ENCODE measurements around the gene VPS33B. TPM values are rescaled to one million over a fixed set of nuclear protein-coding genes. Genes with fewer than 3 reads are reported as not detected.
A peak's percentile ranks its signal among the peaks of the same experiment; 100 is the strongest.
"Not testable (repeated sequence)": the region's sequence is repeated elsewhere in the genome, so short reads cannot be mapped to it uniquely, and the experiment has no call there.

VPS33B gene
- total and polyA plus RNA-seq, 2 donors: 5.8 to 11.8 TPM

DNA sequence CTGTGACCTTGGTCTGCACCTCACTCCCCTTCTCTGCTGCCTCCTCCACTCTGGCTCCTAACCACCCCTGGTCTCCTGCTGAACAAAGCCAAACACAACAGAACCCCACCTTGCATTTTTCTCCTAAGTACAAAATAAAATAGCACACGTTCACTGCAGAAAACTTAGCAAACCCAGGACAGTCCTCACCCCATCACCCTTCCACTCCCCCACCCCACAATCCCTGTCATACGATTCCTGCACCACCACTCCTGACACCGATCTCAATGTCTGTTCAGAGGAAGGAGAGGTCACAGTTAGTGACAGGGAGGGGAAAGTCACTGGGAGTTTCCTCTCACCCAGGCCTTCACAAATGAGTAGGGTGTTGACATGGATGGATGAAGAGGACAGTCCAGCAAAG is 4.2 kb downstream of the VPS33B start:
- DNase-seq (ENCODE audit: extremely low spot score): no peak
- WGBS: 66% methylated on average over 3 of the region's 3 CpGs
- no peak overlapping the region for H3K27ac ChIP-seq (ENCODE audit: low read depth)

DNA sequence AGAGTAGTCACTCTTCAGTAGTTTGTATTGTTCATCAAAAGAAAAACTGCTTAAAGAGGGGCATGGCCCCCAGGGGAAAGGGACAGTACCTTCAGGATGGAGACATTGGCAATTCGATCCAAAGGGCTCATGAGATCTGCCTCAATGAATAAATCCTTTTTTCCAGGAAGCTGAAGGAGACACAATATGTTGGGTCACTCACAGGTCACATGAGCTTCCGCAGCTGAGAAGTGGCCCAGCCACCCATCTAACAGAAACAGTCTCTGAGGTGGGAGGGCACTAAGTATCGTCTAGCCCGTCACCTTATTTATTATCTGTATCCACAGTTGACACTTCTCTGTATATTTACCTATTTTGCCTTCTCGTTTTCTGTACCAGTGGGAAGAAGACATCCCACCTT is 4.7 kb downstream of the VPS33B start:
- 79% methylated on average over 5 of the region's 5 CpGs for WGBS

More for the DNA sequence above, 4.2 kb downstream of the VPS33B start:
- no peaks in the 10 kb centered on the region for H3K4me1 ChIP-seq (ENCODE audit: insufficient read depth)
- no peaks in the 10 kb centered on the region for H3K36me3 ChIP-seq (ENCODE audit: insufficient read depth)
- no peak overlapping the region for H3K4me3 ChIP-seq (ENCODE audit: low read depth, low read length)

GRCh38 chr15:91013701-91014100 is 8.7 kb downstream of the VPS33B start:
- DNase-seq (ENCODE audit: extremely low spot score); H3K4me1 ChIP-seq (ENCODE audit: insufficient read depth); H3K36me3 ChIP-seq (ENCODE audit: insufficient read depth); H3K27ac ChIP-seq (ENCODE audit: low read depth); H3K4me3 ChIP-seq (ENCODE audit: low read depth, low read length): not testable (repeated sequence)
- 93% methylated on average over 10 of the region's 10 CpGs for WGBS

More for the DNA sequence above, 4.7 kb downstream of the VPS33B start:
- H3K4me3 ChIP-seq (ENCODE audit: low read depth, low read length): no peak overlapping the region
- H3K27ac ChIP-seq (ENCODE audit: low read depth): no peak overlapping the region
- no peaks in the 10 kb centered on the region for H3K4me1 ChIP-seq (ENCODE audit: insufficient read depth)
- H3K36me3 ChIP-seq (ENCODE audit: insufficient read depth): no peaks in the 10 kb centered on the region
- no peak for DNase-seq (ENCODE audit: extremely low spot score)

DNA sequence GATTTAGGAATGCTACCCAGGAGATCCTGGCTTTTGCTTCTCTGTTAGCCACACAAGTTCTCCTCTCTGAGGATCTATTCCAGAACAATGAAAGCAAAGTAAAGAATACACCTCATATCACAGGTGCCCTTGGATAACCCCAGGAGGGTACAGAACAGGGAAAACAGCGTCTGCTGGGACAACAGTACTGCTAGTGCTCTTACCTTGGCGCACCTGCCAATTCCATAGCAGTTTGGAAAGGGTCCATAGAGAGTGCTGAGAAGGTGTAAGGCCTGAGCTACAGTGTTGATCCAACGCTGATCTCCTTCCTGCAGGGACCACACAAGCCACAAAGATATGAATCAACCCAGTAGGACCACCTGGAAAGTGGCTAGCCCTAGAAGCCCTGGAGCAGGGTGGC is 15.1 kb downstream of the VPS33B start:
- H3K4me1 ChIP-seq (ENCODE audit: insufficient read depth): no peaks in the 10 kb centered on the region
- H3K36me3 ChIP-seq (ENCODE audit: insufficient read depth): peaks cover 10% of the 10 kb centered on the region
- no peak overlapping the region for H3K4me3 ChIP-seq (ENCODE audit: low read depth, low read length)
- no peak overlapping the region for H3K27ac ChIP-seq (ENCODE audit: low read depth)
- DNase-seq (ENCODE audit: extremely low spot score): no peak
- 94% methylated on average over 3 of the region's 3 CpGs for WGBS

DNA sequence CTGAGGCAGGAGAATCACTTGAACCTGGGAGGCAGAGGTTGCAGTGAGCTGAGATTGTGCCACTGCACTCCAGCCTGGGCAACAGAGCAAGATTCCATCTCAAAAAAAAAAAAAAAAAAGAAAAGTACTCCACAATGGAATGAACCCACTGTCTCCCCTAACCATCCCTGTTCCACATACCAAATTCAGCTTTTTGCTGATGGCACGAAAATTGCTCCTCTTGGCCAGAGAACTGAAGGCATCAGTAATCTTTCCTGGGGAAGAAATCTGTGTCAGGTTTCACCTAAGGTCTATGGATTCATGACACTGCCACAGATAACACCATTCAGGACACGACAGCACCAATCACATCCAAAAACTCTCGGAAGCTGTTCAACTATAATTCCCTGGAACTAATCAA is 21.2 kb downstream of the VPS33B start:
- H3K36me3 ChIP-seq (ENCODE audit: insufficient read depth): peaks cover 8% of the 10 kb centered on the region
- no peaks in the 10 kb centered on the region for H3K4me1 ChIP-seq (ENCODE audit: insufficient read depth)
- no peak overlapping the region for H3K27ac ChIP-seq (ENCODE audit: low read depth)
- WGBS: 92% methylated on average over 3 of the region's 3 CpGs
- H3K4me3 ChIP-seq (ENCODE audit: low read depth, low read length): no peak overlapping the region
- DNase-seq (ENCODE audit: extremely low spot score): no peak

DNA sequence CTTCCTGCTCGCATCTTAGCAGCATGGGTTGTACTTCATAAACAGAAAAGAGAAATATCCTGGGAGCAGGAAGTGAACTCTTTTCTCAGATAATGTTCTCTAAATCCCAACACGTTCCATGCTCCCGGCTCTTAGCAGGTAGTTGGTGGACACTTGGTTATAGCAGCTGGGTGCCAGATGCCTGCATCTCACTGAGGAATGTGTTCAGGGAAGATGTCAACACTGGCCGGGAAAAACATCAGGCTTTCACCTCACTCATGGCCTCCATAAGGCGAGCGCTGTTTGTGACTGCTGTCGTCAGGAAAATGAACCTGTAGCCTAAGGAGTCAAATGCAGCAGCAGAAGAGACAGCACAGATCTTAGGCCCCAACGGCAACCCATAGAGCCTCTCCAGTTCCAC is 23.7 kb downstream of the VPS33B start:
- WGBS: 83% methylated on average over 8 of the region's 8 CpGs

GRCh38 chr15:90994417-90995311 is 27.7 kb downstream of the VPS33B start, which contains the start of gene PRC1:
PRC1 (minus strand) TSS chr15:90994535; CDS start chr15:90994417, 118 bp downstream.
- DNase-seq (ENCODE audit: extremely low spot score): peak; percentile 92
- under 1% methylated on average over 75 of the region's 75 CpGs for WGBS
- Histone ChIP-seq H3K4me3 (ENCODE audit: low read depth, low read length) (peak within 1 kb of the TSS; percentile 83), H3K36me3 (ENCODE audit: insufficient read depth) (no peaks in the 10 kb centered on the region), H3K4me1 (ENCODE audit: insufficient read depth) (no peaks in the 10 kb centered on the region), H3K27ac (ENCODE audit: low read depth) (peak within 1 kb of the TSS; percentile 91)

More for the DNA sequence above, 23.7 kb downstream of the VPS33B start:
- DNase-seq (ENCODE audit: extremely low spot score): no peak
- Histone ChIP-seq H3K4me3 (ENCODE audit: low read depth, low read length) (no peak overlapping the region), H3K4me1 (ENCODE audit: insufficient read depth) (no peaks in the 10 kb centered on the region), H3K27ac (ENCODE audit: low read depth) (no peak overlapping the region), H3K36me3 (ENCODE audit: insufficient read depth) (peaks cover 4% of the 10 kb centered on the region)

DNA sequence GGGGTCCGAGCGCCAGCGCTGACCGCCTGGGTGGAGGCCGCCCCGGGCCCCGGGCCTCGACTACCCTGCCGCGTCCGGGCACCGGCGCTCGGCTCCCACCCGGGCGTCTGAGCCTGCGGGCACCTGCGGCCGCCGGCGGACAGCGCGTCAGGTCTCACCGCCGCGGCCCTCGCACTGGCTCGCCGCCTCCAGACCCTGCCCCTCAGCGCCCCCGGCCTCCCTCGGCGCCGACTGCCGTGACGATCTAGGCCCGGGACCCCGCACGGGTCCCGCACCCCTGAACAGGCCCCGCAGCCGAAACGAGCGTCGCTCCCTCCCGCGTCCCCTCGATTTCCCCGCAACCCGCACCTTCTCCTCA is 28.4 kb downstream of the VPS33B start:
- H3K36me3 ChIP-seq (ENCODE audit: insufficient read depth): no peaks in the 10 kb centered on the region
- peak overlapping the region; percentile 70 for H3K27ac ChIP-seq (ENCODE audit: low read depth)
- no peaks in the 10 kb centered on the region for H3K4me1 ChIP-seq (ENCODE audit: insufficient read depth)
- no peak for DNase-seq (ENCODE audit: extremely low spot score)
- under 1% methylated on average over 50 of the region's 50 CpGs for WGBS
- peak overlapping the region; percentile 83 for H3K4me3 ChIP-seq (ENCODE audit: low read depth, low read length)

GRCh38 chr15:90991587-90992285 is 30.7 kb downstream of the VPS33B start:
- Histone ChIP-seq H3K36me3 (ENCODE audit: insufficient read depth) (no peaks in the 10 kb centered on the region), H3K27ac (ENCODE audit: low read depth) (no peak overlapping the region), H3K4me3 (ENCODE audit: low read depth, low read length) (no peak overlapping the region), H3K4me1 (ENCODE audit: insufficient read depth) (no peaks in the 10 kb centered on the region)
- WGBS: 86% methylated on average over 6 of the region's 6 CpGs
- DNase-seq (ENCODE audit: extremely low spot score): no peak

GRCh38 chr15:90990446-90990845 is 31.9 kb downstream of the VPS33B start:
- WGBS: 98% methylated on average over 4 of the region's 4 CpGs
- DNase-seq (ENCODE audit: extremely low spot score): no peak
- H3K4me3 ChIP-seq (ENCODE audit: low read depth, low read length): no peak overlapping the region
- H3K27ac ChIP-seq (ENCODE audit: low read depth): no peak overlapping the region
- H3K36me3 ChIP-seq (ENCODE audit: insufficient read depth): no peaks in the 10 kb centered on the region
- H3K4me1 ChIP-seq (ENCODE audit: insufficient read depth): no peaks in the 10 kb centered on the region

- H3K36me3 ChIP-seq (ENCODE audit: insufficient read depth): no peaks in the 10 kb centered on the region
Measured at GRCh38 chr15:90989040-90989768, 33.2 kb downstream of the VPS33B start.

GRCh38 chr15:90988296-90988695 is 34.1 kb downstream of the VPS33B start:
- Histone ChIP-seq H3K4me3 (ENCODE audit: low read depth, low read length) (no peak overlapping the region), H3K27ac (ENCODE audit: low read depth) (no peak overlapping the region), H3K4me1 (ENCODE audit: insufficient read depth) (no peaks in the 10 kb centered on the region), H3K36me3 (ENCODE audit: insufficient read depth) (no peaks in the 10 kb centered on the region)
- no peak for DNase-seq (ENCODE audit: extremely low spot score)
- WGBS: 73% methylated on average over 6 of the region's 6 CpGs

More at GRCh38 chr15:90989040-90989768, 33.2 kb downstream of the VPS33B start:
- WGBS: 96% methylated on average over 7 of the region's 7 CpGs
- no peak for DNase-seq (ENCODE audit: extremely low spot score)
- H3K4me3 ChIP-seq (ENCODE audit: low read depth, low read length): no peak overlapping the region
- H3K27ac ChIP-seq (ENCODE audit: low read depth): no peak overlapping the region
- no peaks in the 10 kb centered on the region for H3K4me1 ChIP-seq (ENCODE audit: insufficient read depth)

DNA sequence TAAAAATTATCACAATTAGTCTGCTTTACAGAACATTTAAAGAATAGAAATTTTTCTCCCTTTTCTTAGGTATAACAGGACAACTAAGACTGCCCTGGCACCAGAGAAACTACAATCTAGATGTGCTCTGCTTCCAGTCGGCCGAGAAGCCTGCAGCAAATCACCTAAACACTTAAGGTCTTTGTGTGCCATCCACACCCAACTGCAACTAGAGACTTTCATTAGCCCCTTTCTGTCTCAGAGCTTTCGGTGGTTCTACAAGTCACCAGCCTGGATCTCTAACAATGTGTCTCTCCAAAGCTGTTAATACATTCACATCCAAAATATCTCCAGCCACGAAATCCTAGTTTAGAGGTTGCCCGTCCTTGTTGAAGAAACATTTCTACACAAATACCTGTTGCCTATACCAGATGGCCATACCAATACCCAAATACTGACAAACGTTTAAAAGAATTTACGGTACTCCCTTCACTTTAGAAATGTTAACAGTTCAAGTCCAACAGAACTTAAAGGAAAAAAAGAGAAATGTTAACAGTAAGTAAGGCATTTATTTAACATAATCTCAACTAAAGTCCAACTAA is 34.7 kb downstream of the VPS33B start:
- no peaks in the 10 kb centered on the region for H3K36me3 ChIP-seq (ENCODE audit: insufficient read depth)
- no peak overlapping the region for H3K27ac ChIP-seq (ENCODE audit: low read depth)
- no peaks in the 10 kb centered on the region for H3K4me1 ChIP-seq (ENCODE audit: insufficient read depth)
- no peak for DNase-seq (ENCODE audit: extremely low spot score)
- 63% methylated on average over 7 of the region's 7 CpGs for WGBS
- H3K4me3 ChIP-seq (ENCODE audit: low read depth, low read length): no peak overlapping the region

Data from urinary bladder (tissue), 4 donors.